ENCODE measurements around the gene PARD6A.

PARD6A gene

GRCh38 chr16:67661886-67662652, 1.3 kb downstream of the PARD6A start:
- H3K27ac ChIP-seq = peak overlapping the region; percentile 92
- no peak for TF ChIP-seq CTCF (conservative IDR thresholded peaks at IDR 0.05; ENCODE audit: low read depth)
- POLR2A ChIA-PET (ENCODE audit: low non-redundant PET) = interaction anchor here (0.5 kb wide), 1 partner anchor 132 kb away, joined by 3 read pairs; no protein-coding TSS in a partner anchor
- no peak for DNase-seq (ENCODE audit: low spot score)
- CTCF ChIA-PET = interaction anchor here (0.6 to 2.3 kb wide), 3 partner anchors 11 to 141 kb away, joined by 3 to 11 read pairs (median 3); no protein-coding TSS in a partner anchor

GRCh38 chr16:67662653-67663010, 1.9 kb downstream of the PARD6A start:
- peak overlapping the region; percentile 80 for H3K27ac ChIP-seq
- POLR2A ChIA-PET (ENCODE audit: low non-redundant PET) = no interaction called here
- DNase-seq (ENCODE audit: low spot score) = no peak
- no peak for TF ChIP-seq CTCF (conservative IDR thresholded peaks at IDR 0.05; ENCODE audit: low read depth)
- CTCF ChIA-PET = interaction anchor here (1.0 to 2.3 kb wide), 2 partner anchors 10 to 141 kb away, joined by 3 to 11 read pairs; no protein-coding TSS in a partner anchor

GRCh38 chr16:67663151-67663876, 2.6 kb downstream of the PARD6A start:
- no peak for DNase-seq (ENCODE audit: low spot score)
- ChIA-PET POLR2A (ENCODE audit: low non-redundant PET) (interaction anchor here (0.6 kb wide), 2 partner anchors 134 to 159 kb away, joined by 3 read pairs; no protein-coding TSS in a partner anchor), CTCF (interaction anchor here (0.5 to 2.3 kb wide), 6 partner anchors 12 to 142 kb away, joined by 3 to 11 read pairs (median 4); no protein-coding TSS in a partner anchor)
- H3K27ac ChIP-seq = peak overlapping the region; percentile 80
- peak; percentile 24; the same call in 1 of the 2 replicates for TF ChIP-seq CTCF (conservative IDR thresholded peaks at IDR 0.05; ENCODE audit: low read depth)

- no peak for DNase-seq (ENCODE audit: low spot score)
- ChIA-PET CTCF (interaction anchor here (0.5 to 2.3 kb wide), 6 partner anchors 11 to 143 kb away, joined by 3 to 11 read pairs (median 4); no protein-coding TSS in a partner anchor), POLR2A (ENCODE audit: low non-redundant PET) (interaction anchor here (0.6 kb wide), 1 partner anchor 135 kb away, joined by 3 read pairs; no protein-coding TSS in a partner anchor)
- TF ChIP-seq CTCF (conservative IDR thresholded peaks at IDR 0.05; ENCODE audit: low read depth) = no peak; the same call in 1 of the 2 replicates
- H3K27ac ChIP-seq = peak overlapping the region; percentile 80
Observed at GRCh38 chr16:67663877-67664222, 3.1 kb downstream of the PARD6A start.

- DNase-seq (ENCODE audit: low spot score) = no peak
- CTCF ChIA-PET = interaction anchor here (0.5 to 2.3 kb wide), 4 partner anchors 23 to 143 kb away, joined by 3 to 11 read pairs (median 4); no protein-coding TSS in a partner anchor
- POLR2A ChIA-PET (ENCODE audit: low non-redundant PET) = interaction anchor here (0.6 kb wide), 1 partner anchor 135 kb away, joined by 3 read pairs; no protein-coding TSS in a partner anchor
- peak overlapping the region; percentile 80 for H3K27ac ChIP-seq
- TF ChIP-seq CTCF (conservative IDR thresholded peaks at IDR 0.05; ENCODE audit: low read depth) = no peak
Observed at GRCh38 chr16:67664258-67664657, 3.5 kb downstream of the PARD6A start.

GRCh38 chr16:67664871-67665270, 4.1 kb downstream of the PARD6A start:
- ChIA-PET CTCF (no interaction called here), POLR2A (ENCODE audit: low non-redundant PET) (no interaction called here)
- DNase-seq (ENCODE audit: low spot score) = no peak
- TF ChIP-seq CTCF (conservative IDR thresholded peaks at IDR 0.05; ENCODE audit: low read depth) = no peak
- H3K27ac ChIP-seq = peak overlapping the region; percentile 80

Data from RWPE1 (cell line).